ENCODE data around the gene TNIK.

- TF ChIP-seq POLR2AphosphoS5 (IDR thresholded peaks at IDR 0.05; ENCODE audit: low read depth, low read length), result no peak
- no peak for TF ChIP-seq TAF1 (IDR thresholded peaks at IDR 0.05; ENCODE audit: borderline replicate concordance, insufficient read depth, low read length)
Measured at GRCh38 chr3:171226794-171227193, 233.4 kb downstream of the TNIK start.

All from PFSK-1 (cell line).